Peyer's patch (tissue), 4 donors: Measurements from ENCODE around the gene PRKCA. TPM values are rescaled to one million over a fixed set of nuclear protein-coding genes. Genes with fewer than 3 reads are reported as not detected.
"Not testable (repeated sequence)": the region's sequence is repeated elsewhere in the genome, so short reads cannot be mapped to it uniquely, and the experiment has no call there.

Experiments
- DNase-seq, 3 donors: peaks; one replicate each; pipeline ENCODE4 v3.0.0-alpha.2; 2017 to 2019
- H3K27ac ChIP-seq, 4 donors: fragments of 200-600 bp; sonication (generic); one replicate each; pipeline ENCODE4 v1.5.1; 2016 to 2019
- H3K27me3 ChIP-seq, 2 donors: fragments of 200-600 bp; sonication (generic); one replicate each; pipeline ENCODE4 v1.5.1; 2019
- H3K36me3 ChIP-seq, 3 donors: fragments of 200-600 bp; sonication (generic); one replicate each; pipeline ENCODE4 v1.5.1; 2016 to 2019
- H3K4me1 ChIP-seq, 4 donors: fragments of 200-600 bp; sonication (generic); one replicate each; pipeline ENCODE4 v1.5.1; 2016 to 2019
- H3K4me3 ChIP-seq, 4 donors: fragments of 200-600 bp; sonication (generic); 1 replicate in 3 of 4; 2 replicates in 1 of 4; pipeline ENCODE4 v1.5.1; 2016 to 2019; ENCODE audit warnings: mild to moderate bottlenecking in 1 of 4
- H3K9me3 ChIP-seq, 4 donors: fragments of 200-600 bp; sonication (generic); one replicate each; pipeline ENCODE4 v1.5.1; 2016 to 2019; ENCODE audit warnings: mild to moderate bottlenecking in 1 of 4
- CTCF ChIP-seq, 6 experiments: fragments of 450-650 bp in 4 of 6; fragments of 200-600 bp in 2 of 6; sonication (generic) in 1 of 6; IDR thresholded peaks; one replicate each; pipeline ENCODE4 v1.5.1; 2017 to 2019; ENCODE audit warnings: antibody characterized with exemption in 6 of 6, mild to moderate bottlenecking in 3 of 6, moderate library complexity in 1 of 6
- POLR2A ChIP-seq, 2 donors: fragments of 450-650 bp; IDR thresholded peaks; one replicate each; pipeline ENCODE4 v1.5.1; 2017; ENCODE audit warnings: antibody characterized with exemption in 2 of 2, mild to moderate bottlenecking in 2 of 2, moderate library complexity in 2 of 2
- total RNA-seq, 4 donors: library from RNA; depleted of rRNA; stranded (reverse); fragments of >200 nt; gene quantifications; one replicate each; pipeline ENCODE4 v1.1.0, GENCODE V29; 2016

Gene PRKCA
- 10 to 100 TPM; 32.2 to 47.0 (median 43.5) TPM for total RNA-seq

- Histone ChIP-seq H3K27me3 (no peaks in the 10 kb centered on the region), H3K36me3 (no peaks in the 10 kb centered on the region), H3K9me3 (no peaks in the 10 kb centered on the region), H3K4me3 (peak within 1 kb of the TSS; percentile 59 to 85 (median 73)), H3K27ac (peak within 1 kb of the TSS; percentile 71 to 94 (median 74)), H3K4me1 (peaks cover 0 to 31% (median 4%) of the 10 kb centered on the region in 4 donors)
- peak; percentile 59 to 88 (median 85) for DNase-seq
- TF ChIP-seq POLR2A (IDR thresholded peaks at IDR 0.05) (peak in 1 of 2 donors; percentile 87), CTCF (IDR thresholded peaks at IDR 0.05) (no peak)
These were observed at the start of gene PRKCA for GRCh38 chr17:66301864-66302741. PRKCA (plus strand) TSS chr17:66302613.

GRCh38 chr17:66253458-66253857 is 49.0 kb upstream of the PRKCA start:
- H3K9me3 ChIP-seq, H3K36me3 ChIP-seq, H3K4me3 ChIP-seq, H3K27ac ChIP-seq, H3K4me1 ChIP-seq, DNase-seq, H3K27me3 ChIP-seq: not testable (repeated sequence)

GRCh38 chr17:66255112-66255511 is 47.3 kb upstream of the PRKCA start:
- no peaks in the 10 kb centered on the region for H3K4me1 ChIP-seq
- DNase-seq: peak in 1 of 3 donors; percentile 50
- H3K9me3 ChIP-seq: no peaks in the 10 kb centered on the region
- no peaks in the 10 kb centered on the region for H3K27me3 ChIP-seq
- no peak overlapping the region for H3K27ac ChIP-seq
- H3K36me3 ChIP-seq: no peaks in the 10 kb centered on the region
- TF ChIP-seq CTCF (IDR thresholded peaks at IDR 0.05) (peak in 5 of 6 experiments; percentile 58 to 90 (median 89)), POLR2A (IDR thresholded peaks at IDR 0.05) (no peak)
- no peak overlapping the region for H3K4me3 ChIP-seq

- H3K27ac ChIP-seq: no peak overlapping the region
- H3K4me3 ChIP-seq: no peak overlapping the region
- H3K36me3 ChIP-seq: no peaks in the 10 kb centered on the region
- no peaks in the 10 kb centered on the region for H3K9me3 ChIP-seq
- no peaks in the 10 kb centered on the region for H3K27me3 ChIP-seq
- TF ChIP-seq CTCF (IDR thresholded peaks at IDR 0.05): no peak
- no peak for DNase-seq
- H3K4me1 ChIP-seq: no peaks in the 10 kb centered on the region
These were observed 46.9 kb upstream of the PRKCA start for GRCh38 chr17:66255527-66255971.

- Histone ChIP-seq H3K9me3 (no peaks in the 10 kb centered on the region), H3K4me3 (no peak overlapping the region), H3K4me1 (no peaks in the 10 kb centered on the region), H3K27me3 (no peaks in the 10 kb centered on the region), H3K36me3 (no peaks in the 10 kb centered on the region), H3K27ac (no peak overlapping the region)
- no peak for TF ChIP-seq CTCF (IDR thresholded peaks at IDR 0.05)
- TF ChIP-seq POLR2A (IDR thresholded peaks at IDR 0.05): no peak
- no peak for DNase-seq
These were observed 42.1 kb upstream of the PRKCA start for GRCh38 chr17:66260275-66260674.

- no peak overlapping the region for H3K4me3 ChIP-seq
- no peak overlapping the region for H3K27ac ChIP-seq
- H3K4me1 ChIP-seq: no peaks in the 10 kb centered on the region
- TF ChIP-seq POLR2A (IDR thresholded peaks at IDR 0.05): no peak
- TF ChIP-seq CTCF (IDR thresholded peaks at IDR 0.05): no peak
- H3K36me3 ChIP-seq: no peaks in the 10 kb centered on the region
- no peaks in the 10 kb centered on the region for H3K9me3 ChIP-seq
- no peak for DNase-seq
- no peaks in the 10 kb centered on the region for H3K27me3 ChIP-seq
These were observed 41.7 kb upstream of the PRKCA start for GRCh38 chr17:66260688-66261087.
